GM18951 (cell line): ENCODE measurements around the gene NUDCD3.

ENCODE experiments used
- POLR2A ChIP-seq: IDR thresholded peaks from 4 replicates; pipeline ENCODE4 v1.6.1; 2011; ENCODE audit warnings: mild to moderate bottlenecking; ENCODE audit not compliant: insufficient read length, insufficient read depth; ENCODE audit errors: extremely low read depth
- in situ Hi-C: fragments of 300-500 bp; cut with MboI; formaldehyde crosslinking; loops from one replicate; pipeline ENCODE4 v1.12.0; 2022; ENCODE audit warnings: low sequenced_read_pairs, mixed read lengths, inconsistent platforms; ENCODE audit not compliant: unreplicated experiment

Gene NUDCD3

DNA sequence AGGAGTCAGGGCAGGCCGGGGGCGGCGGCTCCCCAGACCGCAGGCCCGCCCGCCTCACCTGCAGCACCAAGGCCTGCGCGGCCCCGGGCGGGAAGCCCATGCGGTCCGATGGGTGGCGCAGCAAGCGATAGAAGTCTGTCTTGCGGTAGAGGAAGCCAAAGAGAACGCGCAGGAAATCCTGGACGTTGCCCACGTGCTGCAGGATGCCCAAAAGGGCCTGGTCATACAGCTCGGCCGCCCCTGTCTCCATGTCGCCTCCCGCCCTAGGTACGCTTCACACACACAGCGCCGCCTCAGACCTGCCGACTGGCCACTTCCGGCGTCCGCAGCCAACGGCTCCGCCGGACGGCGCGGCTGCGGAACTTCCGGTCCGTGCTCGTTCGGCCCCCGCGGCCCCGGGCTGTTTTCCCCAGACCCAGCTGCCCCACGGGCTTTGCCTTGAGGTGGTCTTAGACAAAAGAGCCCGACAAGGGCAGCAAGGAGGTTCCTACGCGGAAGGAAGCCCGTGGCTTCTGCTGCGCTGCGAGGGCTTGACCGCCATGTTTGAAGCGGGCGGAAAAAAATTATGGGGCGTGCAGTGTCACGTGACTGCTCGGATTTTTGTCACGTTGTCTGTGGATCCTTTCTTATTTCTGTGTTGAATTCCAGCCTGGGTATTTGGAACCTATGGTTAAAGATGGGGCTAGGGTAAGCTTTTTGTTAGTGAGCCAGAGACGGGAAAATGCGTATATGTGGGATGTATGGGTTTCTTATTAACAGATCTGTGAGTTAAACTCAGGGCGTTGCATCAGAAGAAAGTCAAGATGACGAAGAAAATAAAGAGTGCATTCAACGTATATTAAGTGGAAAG, at the start of gene NUDCD3:
NUDCD3 (minus strand) TSS at position 308 of the 850 bp plus-strand sequence; CDS start at position 250, 58 bp downstream.
- peak; percentile 80 for TF ChIP-seq POLR2A
- in situ Hi-C loops, result loop anchor here (25.0 kb wide), 1 partner anchor 253 kb away; no protein-coding TSS in a partner anchor

GRCh38 chr7:44539669-44540506, 49.4 kb upstream of the NUDCD3 start:
- in situ Hi-C loops, result no loop called here
- TF ChIP-seq POLR2A, result no peak

- in situ Hi-C loops, result no loop called here
- no peak for TF ChIP-seq POLR2A
Observed at GRCh38 chr7:44538798-44539668, 48.6 kb upstream of the NUDCD3 start.

- in situ Hi-C loops, result no loop called here
- TF ChIP-seq POLR2A, result no peak
Observed at GRCh38 chr7:44538093-44538797, 47.8 kb upstream of the NUDCD3 start.

DNA sequence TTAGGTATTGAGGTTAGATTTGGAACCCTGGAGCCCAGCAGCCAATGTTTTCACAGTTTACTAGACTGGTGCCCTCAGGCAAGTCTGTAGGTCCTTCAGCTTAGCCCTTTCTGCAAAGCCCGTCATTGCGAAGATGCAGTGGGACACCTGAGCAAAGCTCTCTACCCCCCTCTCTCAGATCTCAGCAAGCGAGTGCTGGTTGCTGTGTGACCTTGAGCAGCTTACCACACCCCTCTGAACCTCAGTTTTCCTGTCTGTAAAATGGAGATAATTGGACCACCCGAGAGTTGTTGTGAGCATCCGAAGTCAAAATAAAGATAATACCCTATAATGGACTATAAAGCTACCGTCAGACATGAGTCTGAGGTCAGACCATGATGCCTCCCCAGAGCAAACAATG, 47.0 kb upstream of the NUDCD3 start:
- in situ Hi-C loops, result no loop called here
- TF ChIP-seq POLR2A, result no peak

DNA sequence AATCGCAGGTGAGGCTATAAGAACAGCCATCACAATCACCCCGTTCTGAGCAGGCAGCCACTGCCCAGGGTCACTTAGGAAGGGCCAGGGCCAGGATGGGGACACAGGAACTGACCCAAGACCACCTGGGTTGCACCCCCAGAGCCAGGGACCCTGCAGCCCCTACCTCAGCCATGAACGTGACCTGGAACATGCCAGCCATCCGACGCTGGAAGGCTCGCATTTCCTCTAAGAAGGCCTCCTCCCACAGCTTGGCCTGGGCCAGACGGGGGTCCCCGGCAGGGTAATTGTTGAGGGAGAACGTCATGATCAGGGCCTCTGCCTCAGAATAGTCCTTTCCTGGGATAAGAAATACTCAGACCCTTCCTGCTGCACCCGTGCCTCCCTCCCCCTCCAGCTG, 45.6 kb upstream of the NUDCD3 start:
- TF ChIP-seq POLR2A, result no peak
- in situ Hi-C loops, result no loop called here

DNA sequence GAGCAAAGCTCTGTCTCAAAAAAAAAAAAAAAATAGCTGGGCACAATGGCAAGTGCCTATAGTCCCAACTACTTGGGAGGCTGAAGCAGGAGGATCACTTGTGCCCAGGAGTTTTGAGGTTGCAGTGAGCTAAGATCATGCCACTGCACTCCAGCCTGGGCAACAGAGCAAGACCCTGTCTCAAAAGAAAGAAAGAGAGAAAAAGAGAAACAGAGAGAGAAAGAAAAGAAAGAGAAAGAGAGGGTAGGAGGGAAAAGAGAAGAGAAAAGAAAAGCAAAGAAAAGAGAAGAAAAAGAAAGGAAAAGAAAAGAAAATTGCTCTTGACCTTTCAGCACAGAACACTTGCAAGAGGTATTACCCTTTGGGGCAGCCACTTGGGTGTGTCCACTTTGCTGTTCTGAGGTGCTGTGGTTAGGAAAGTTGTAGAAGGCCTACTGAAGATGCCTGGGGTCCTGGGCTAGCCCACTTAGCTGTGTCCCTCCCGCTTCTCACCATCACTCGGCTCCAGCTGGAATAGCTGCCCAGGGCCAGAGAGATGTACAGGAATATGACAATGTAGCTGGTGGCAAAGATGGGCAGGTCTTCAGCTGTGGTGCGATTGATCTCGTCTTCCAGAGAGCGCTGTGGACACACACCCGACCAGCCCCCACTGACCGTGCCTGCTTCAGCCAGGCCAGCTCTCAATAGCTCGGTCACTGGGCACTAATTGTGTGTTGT, 45.0 kb upstream of the NUDCD3 start:
- in situ Hi-C loops, result no loop called here
- TF ChIP-seq POLR2A, result no peak

DNA sequence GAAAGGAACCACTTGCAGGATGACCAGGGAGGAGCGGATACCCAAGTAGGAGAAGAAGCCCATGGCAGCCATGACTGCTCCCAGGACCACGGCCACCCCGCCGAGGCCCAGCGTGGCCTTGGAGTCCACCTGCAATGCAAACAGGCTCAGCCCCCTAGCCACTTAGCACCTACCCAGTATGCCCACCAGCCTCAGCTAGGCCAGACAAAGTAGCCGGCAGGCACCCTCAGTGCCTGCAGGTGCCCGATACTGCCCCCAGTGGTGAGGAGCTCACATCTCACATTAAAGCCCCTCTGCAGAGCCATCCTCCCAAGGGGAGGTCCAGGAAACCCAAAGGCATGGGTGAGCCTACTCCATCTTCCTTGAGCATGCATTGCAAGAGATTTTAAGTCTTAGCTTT, 44.0 kb upstream of the NUDCD3 start:
- TF ChIP-seq POLR2A, result no peak
- in situ Hi-C loops, result no loop called here

- in situ Hi-C loops, result no loop called here
- TF ChIP-seq POLR2A, result no peak
Observed at GRCh38 chr7:44534087-44534486, 43.6 kb upstream of the NUDCD3 start.

GRCh38 chr7:44533301-44534055, 43.0 kb upstream of the NUDCD3 start:
- TF ChIP-seq POLR2A, result no peak
- in situ Hi-C loops, result no loop called here

GRCh38 chr7:44531421-44532380, 41.2 kb upstream of the NUDCD3 start:
- no peak for TF ChIP-seq POLR2A
- in situ Hi-C loops, result no loop called here
